ENCODE measurements around the gene STT3B.

STT3B gene

GRCh38 chr3:31624083-31624709 is 91.5 kb downstream of the STT3B start:
- Histone ChIP-seq H3K27me3 (ENCODE audit: insufficient read depth, insufficient read length) (no peaks in the 10 kb centered on the region), H3K36me3 (ENCODE audit: insufficient read depth, insufficient read length, low read length) (peaks cover 56% of the 10 kb centered on the region), H3K4me3 (ENCODE audit: insufficient read length, low read depth) (no peak overlapping the region), H3K9me3 (ENCODE audit: insufficient read depth, low read length) (no peaks in the 10 kb centered on the region), H3K4me1 (ENCODE audit: insufficient read depth, insufficient read length) (no peaks in the 10 kb centered on the region), H3K9ac (ENCODE audit: insufficient read length, low read depth) (no peak overlapping the region)
- TF ChIP-seq YY1 (IDR thresholded peaks at IDR 0.05; ENCODE audit: insufficient read depth, insufficient read length) (no peak), ZNF274 (IDR thresholded peaks at IDR 0.05; ENCODE audit: low read depth, low read length) (no peak)
- no peak for DNase-seq (ENCODE audit: low read depth, low spot score)

GRCh38 chr3:31625358-31625757 is 92.6 kb downstream of the STT3B start:
- Histone ChIP-seq H3K4me3 (ENCODE audit: insufficient read length, low read depth) (no peak overlapping the region), H3K4me1 (ENCODE audit: insufficient read depth, insufficient read length) (no peaks in the 10 kb centered on the region), H3K36me3 (ENCODE audit: insufficient read depth, insufficient read length, low read length) (peaks cover 63% of the 10 kb centered on the region), H3K9ac (ENCODE audit: insufficient read length, low read depth) (no peak overlapping the region), H3K27me3 (ENCODE audit: insufficient read depth, insufficient read length) (no peaks in the 10 kb centered on the region), H3K9me3 (ENCODE audit: insufficient read depth, low read length) (no peaks in the 10 kb centered on the region)
- DNase-seq (ENCODE audit: low read depth, low spot score): no peak
- no peak for TF ChIP-seq SUZ12 (IDR thresholded peaks at IDR 0.05; ENCODE audit: extremely low read depth, insufficient read depth, insufficient read length)
- no peak for TF ChIP-seq YY1 (IDR thresholded peaks at IDR 0.05; ENCODE audit: insufficient read depth, insufficient read length)
- TF ChIP-seq ZNF274 (IDR thresholded peaks at IDR 0.05; ENCODE audit: low read depth, low read length): no peak

DNA sequence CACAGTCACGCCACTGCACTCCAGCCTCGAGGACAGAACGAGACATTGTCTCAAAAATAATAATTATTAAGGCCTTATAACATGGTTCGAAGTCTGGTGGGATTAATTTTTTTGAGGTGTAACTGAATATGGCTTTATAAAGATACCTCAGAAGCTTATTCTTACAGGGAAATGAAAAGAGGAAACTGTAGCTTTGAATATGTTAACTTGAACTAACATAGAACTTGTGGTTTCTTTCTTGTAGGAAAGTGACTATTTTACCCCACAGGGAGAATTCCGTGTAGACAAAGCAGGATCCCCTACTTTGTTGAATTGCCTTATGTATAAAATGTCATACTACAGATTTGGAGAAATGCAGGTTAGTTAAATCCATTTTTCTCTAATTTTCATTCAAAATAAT is 96.3 kb downstream of the STT3B start:
- TF ChIP-seq SUZ12 (IDR thresholded peaks at IDR 0.05; ENCODE audit: extremely low read depth, insufficient read depth, insufficient read length): no peak
- no peak for TF ChIP-seq ZNF274 (IDR thresholded peaks at IDR 0.05; ENCODE audit: low read depth, low read length)
- no peak for TF ChIP-seq YY1 (IDR thresholded peaks at IDR 0.05; ENCODE audit: insufficient read depth, insufficient read length)
- Histone ChIP-seq H3K36me3 (ENCODE audit: insufficient read depth, insufficient read length, low read length) (peaks cover 62% of the 10 kb centered on the region), H3K9me3 (ENCODE audit: insufficient read depth, low read length) (no peaks in the 10 kb centered on the region)

GRCh38 chr3:31634476-31634875 is 101.8 kb downstream of the STT3B start:
- no peaks in the 10 kb centered on the region for H3K27me3 ChIP-seq (ENCODE audit: insufficient read depth, insufficient read length)
- TF ChIP-seq ZNF274 (IDR thresholded peaks at IDR 0.05; ENCODE audit: low read depth, low read length): no peak
- no peak for TF ChIP-seq YY1 (IDR thresholded peaks at IDR 0.05; ENCODE audit: insufficient read depth, insufficient read length)
- TF ChIP-seq SUZ12 (IDR thresholded peaks at IDR 0.05; ENCODE audit: extremely low read depth, insufficient read depth, insufficient read length): no peak
- no peak for DNase-seq (ENCODE audit: low read depth, low spot score)
- H3K4me3 ChIP-seq (ENCODE audit: insufficient read length, low read depth): no peak overlapping the region
- no peaks in the 10 kb centered on the region for H3K9me3 ChIP-seq (ENCODE audit: insufficient read depth, low read length)
- H3K4me1 ChIP-seq (ENCODE audit: insufficient read depth, insufficient read length): no peaks in the 10 kb centered on the region
- peaks cover 30% of the 10 kb centered on the region for H3K36me3 ChIP-seq (ENCODE audit: insufficient read depth, insufficient read length, low read length)
- no peak overlapping the region for H3K9ac ChIP-seq (ENCODE audit: insufficient read length, low read depth)

More for the DNA sequence above, 96.3 kb downstream of the STT3B start:
- no peak for DNase-seq (ENCODE audit: low read depth, low spot score)
- H3K9ac ChIP-seq (ENCODE audit: insufficient read length, low read depth): no peak overlapping the region
- H3K4me3 ChIP-seq (ENCODE audit: insufficient read length, low read depth): no peak overlapping the region
- H3K27me3 ChIP-seq (ENCODE audit: insufficient read depth, insufficient read length): no peaks in the 10 kb centered on the region
- H3K4me1 ChIP-seq (ENCODE audit: insufficient read depth, insufficient read length): no peaks in the 10 kb centered on the region

DNA sequence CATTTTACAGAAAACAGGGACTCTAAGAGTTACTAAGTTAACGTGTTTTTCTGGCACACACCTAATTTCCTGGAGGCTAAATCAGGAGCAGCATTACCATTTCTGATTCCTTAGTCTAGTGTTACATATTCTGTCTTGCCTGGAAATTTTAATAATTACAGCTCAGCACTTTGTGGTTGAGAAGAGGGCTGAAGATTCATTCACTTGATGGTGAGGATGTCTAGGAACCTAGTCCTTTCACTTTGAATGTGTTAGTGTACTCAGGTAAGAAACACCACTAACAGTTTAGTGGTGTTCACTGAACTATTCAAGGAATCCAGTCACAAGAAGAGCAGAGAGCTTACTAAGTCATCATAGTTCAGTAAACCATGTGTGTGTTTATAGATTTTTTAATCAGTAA is 102.8 kb downstream of the STT3B start:
- H3K9ac ChIP-seq (ENCODE audit: insufficient read length, low read depth): no peak overlapping the region
- no peak overlapping the region for H3K4me3 ChIP-seq (ENCODE audit: insufficient read length, low read depth)
- H3K36me3 ChIP-seq (ENCODE audit: insufficient read depth, insufficient read length, low read length): peaks cover 20% of the 10 kb centered on the region
- DNase-seq (ENCODE audit: low read depth, low spot score): no peak
- no peaks in the 10 kb centered on the region for H3K4me1 ChIP-seq (ENCODE audit: insufficient read depth, insufficient read length)
- no peaks in the 10 kb centered on the region for H3K27me3 ChIP-seq (ENCODE audit: insufficient read depth, insufficient read length)
- no peaks in the 10 kb centered on the region for H3K9me3 ChIP-seq (ENCODE audit: insufficient read depth, low read length)
- TF ChIP-seq ZNF274 (IDR thresholded peaks at IDR 0.05; ENCODE audit: low read depth, low read length): no peak

- no peaks in the 10 kb centered on the region for H3K9me3 ChIP-seq (ENCODE audit: insufficient read depth, low read length)
- H3K4me3 ChIP-seq (ENCODE audit: insufficient read length, low read depth): no peak overlapping the region
- no peak for DNase-seq (ENCODE audit: low read depth, low spot score)
- no peaks in the 10 kb centered on the region for H3K27me3 ChIP-seq (ENCODE audit: insufficient read depth, insufficient read length)
- H3K4me1 ChIP-seq (ENCODE audit: insufficient read depth, insufficient read length): no peaks in the 10 kb centered on the region
- TF ChIP-seq SUZ12 (IDR thresholded peaks at IDR 0.05; ENCODE audit: extremely low read depth, insufficient read depth, insufficient read length): no peak
- TF ChIP-seq ZNF274 (IDR thresholded peaks at IDR 0.05; ENCODE audit: low read depth, low read length): no peak
- no peak for TF ChIP-seq YY1 (IDR thresholded peaks at IDR 0.05; ENCODE audit: insufficient read depth, insufficient read length)
- no peak overlapping the region for H3K9ac ChIP-seq (ENCODE audit: insufficient read length, low read depth)
- peaks cover 20% of the 10 kb centered on the region for H3K36me3 ChIP-seq (ENCODE audit: insufficient read depth, insufficient read length, low read length)
Observed at GRCh38 chr3:31636049-31636448, 103.3 kb downstream of the STT3B start.

- H3K4me1 ChIP-seq (ENCODE audit: insufficient read depth, insufficient read length): no peaks in the 10 kb centered on the region
- H3K27me3 ChIP-seq (ENCODE audit: insufficient read depth, insufficient read length): no peaks in the 10 kb centered on the region
- H3K9me3 ChIP-seq (ENCODE audit: insufficient read depth, low read length): no peaks in the 10 kb centered on the region
- H3K36me3 ChIP-seq (ENCODE audit: insufficient read depth, insufficient read length, low read length): peaks cover 20% of the 10 kb centered on the region
- no peak overlapping the region for H3K4me3 ChIP-seq (ENCODE audit: insufficient read length, low read depth)
- no peak for TF ChIP-seq ZNF274 (IDR thresholded peaks at IDR 0.05; ENCODE audit: low read depth, low read length)
- no peak for TF ChIP-seq YY1 (IDR thresholded peaks at IDR 0.05; ENCODE audit: insufficient read depth, insufficient read length)
- TF ChIP-seq SUZ12 (IDR thresholded peaks at IDR 0.05; ENCODE audit: extremely low read depth, insufficient read depth, insufficient read length): no peak
- DNase-seq (ENCODE audit: low read depth, low spot score): no peak
- no peak overlapping the region for H3K9ac ChIP-seq (ENCODE audit: insufficient read length, low read depth)
Observed at GRCh38 chr3:31636694-31637442, 104.1 kb downstream of the STT3B start.

Measured in NT2/D1 (cell line).